OCI-M1 (cell line): ENCODE measurements around the gene OR2B6.
A peak's percentile ranks its signal among the peaks of the same experiment; 100 is the strongest.

Experiments used
- DNase-seq: peaks from one replicate; lab custom pipeline; 2025; lab: John Stamatoyannopoulos, UW

The OR2B6 gene

GRCh38 chr6:28000351-28001045 lies 43.5 kb downstream of the OR2B6 start:
- no peak for DNase-seq

- DNase-seq = no peak
Measured at GRCh38 chr6:28001351-28001750, 44.3 kb downstream of the OR2B6 start.

GRCh38 chr6:28001751-28002150 lies 44.7 kb downstream of the OR2B6 start:
- no peak for DNase-seq

- DNase-seq = no peak
Measured at GRCh38 chr6:28002161-28002560, 45.1 kb downstream of the OR2B6 start.

- DNase-seq = no peak
Measured at GRCh38 chr6:28003059-28003458, 46.0 kb downstream of the OR2B6 start.

GRCh38 chr6:28003661-28004060 lies 46.6 kb downstream of the OR2B6 start:
- DNase-seq = no peak

GRCh38 chr6:28004350-28005151 lies 47.5 kb downstream of the OR2B6 start:
- peak; percentile 30 for DNase-seq

GRCh38 chr6:28005152-28005890 lies 48.3 kb downstream of the OR2B6 start:
- DNase-seq = peak; percentile 30

GRCh38 chr6:28005975-28006374 lies 48.9 kb downstream of the OR2B6 start:
- DNase-seq = no peak
